Right atrium auricular region (tissue), 2 donors: ENCODE results near the gene MB. TPM values are rescaled to one million over a fixed set of nuclear protein-coding genes. Genes with fewer than 3 reads are reported as not detected.

Experiments
- DNase-seq: peaks from one replicate; pipeline ENCODE4 v3.0.0-alpha.2; 2019; ENCODE audit warnings: low spot score
- H3K27ac ChIP-seq, 2 donors: fragments of 200-600 bp; sonication (generic); 1 replicate in 1 of 2; 2 replicates in 1 of 2; pipeline ENCODE4 v1.5.1; 2016 to 2019
- H3K27me3 ChIP-seq, 2 donors: fragments of 200-600 bp; sonication (generic); one replicate each; pipeline versions ENCODE4 v1.5.1 to v1.6.0; 2017 to 2019
- H3K36me3 ChIP-seq: fragments of 200-600 bp; sonication (generic); one replicate; pipeline ENCODE4 v1.5.1; 2016
- H3K4me1 ChIP-seq, 2 donors: fragments of 200-600 bp; sonication (generic); one replicate each; pipeline versions ENCODE4 v1.5.1 to v1.6.0; 2017 to 2019
- H3K4me3 ChIP-seq, 2 donors: fragments of 200-600 bp; sonication (generic); 1 replicate in 1 of 2; 2 replicates in 1 of 2; pipeline ENCODE4 v1.5.1; 2017 to 2019; ENCODE audit warnings: mild to moderate bottlenecking in 1 of 2, moderate library complexity in 1 of 2
- H3K9me3 ChIP-seq, 2 donors: fragments of 200-600 bp; sonication (generic); one replicate each; pipeline ENCODE4 v1.5.1; 2019
- total RNA-seq, 2 donors: library from RNA; depleted of rRNA; stranded (reverse); fragments of >200 nt; gene quantifications; one replicate each; pipeline ENCODE4 v1.1.0, GENCODE V29; 2016
- TF ChIP-seq, protein P1 (sequence below), 2 donors: fragments of 200-600 bp; sonication (generic); IDR thresholded peaks; one replicate each; pipeline ENCODE4 v1.5.1; 2019; ENCODE audit warnings: antibody characterized with exemption in 2 of 2

MB gene
- total RNA-seq, 2 donors from 2014 or later, result 6,650 to 9,762 TPM

- no peak overlapping the region for H3K4me3 ChIP-seq
- H3K4me1 ChIP-seq, result peaks cover 0 to 42% of the 10 kb centered on the region in 2 donors
- H3K27ac ChIP-seq, result peak overlapping the region; percentile 89 to 92
- no peaks in the 10 kb centered on the region for H3K27me3 ChIP-seq
- H3K36me3 ChIP-seq, result peaks cover 21% of the 10 kb centered on the region
- TF ChIP-seq, protein P1, sequence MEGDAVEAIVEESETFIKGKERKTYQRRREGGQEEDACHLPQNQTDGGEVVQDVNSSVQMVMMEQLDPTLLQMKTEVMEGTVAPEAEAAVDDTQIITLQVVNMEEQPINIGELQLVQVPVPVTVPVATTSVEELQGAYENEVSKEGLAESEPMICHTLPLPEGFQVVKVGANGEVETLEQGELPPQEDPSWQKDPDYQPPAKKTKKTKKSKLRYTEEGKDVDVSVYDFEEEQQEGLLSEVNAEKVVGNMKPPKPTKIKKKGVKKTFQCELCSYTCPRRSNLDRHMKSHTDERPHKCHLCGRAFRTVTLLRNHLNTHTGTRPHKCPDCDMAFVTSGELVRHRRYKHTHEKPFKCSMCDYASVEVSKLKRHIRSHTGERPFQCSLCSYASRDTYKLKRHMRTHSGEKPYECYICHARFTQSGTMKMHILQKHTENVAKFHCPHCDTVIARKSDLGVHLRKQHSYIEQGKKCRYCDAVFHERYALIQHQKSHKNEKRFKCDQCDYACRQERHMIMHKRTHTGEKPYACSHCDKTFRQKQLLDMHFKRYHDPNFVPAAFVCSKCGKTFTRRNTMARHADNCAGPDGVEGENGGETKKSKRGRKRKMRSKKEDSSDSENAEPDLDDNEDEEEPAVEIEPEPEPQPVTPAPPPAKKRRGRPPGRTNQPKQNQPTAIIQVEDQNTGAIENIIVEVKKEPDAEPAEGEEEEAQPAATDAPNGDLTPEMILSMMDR (IDR thresholded peaks at IDR 0.05), result no peak
- H3K9me3 ChIP-seq, result no peaks in the 10 kb centered on the region
- DNase-seq, result no peak
Measured at GRCh38 chr22:35618427-35619223, 1.5 kb upstream of the MB start.

DNA sequence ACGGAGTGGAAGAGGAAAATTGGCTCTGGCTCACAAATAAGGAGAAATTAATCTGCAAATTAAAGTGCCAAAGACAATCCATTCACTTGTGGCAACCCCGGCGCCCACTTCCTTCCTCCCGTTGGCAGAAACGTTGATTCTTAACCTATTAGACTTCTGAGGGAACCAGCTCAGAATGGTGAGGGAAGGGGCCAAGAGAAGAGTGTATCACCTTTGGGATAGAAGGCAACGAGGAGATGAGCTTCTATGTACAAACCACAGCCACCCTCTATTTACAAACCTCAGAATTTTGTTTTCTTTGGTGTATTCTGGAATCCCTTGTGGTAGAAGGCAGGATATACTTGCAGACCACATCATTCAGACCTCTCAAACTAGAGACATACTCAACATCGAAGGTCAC, 1.1 kb downstream of the MB start:
- no peak for DNase-seq
- Histone ChIP-seq H3K27ac (peak overlapping the region; percentile 89 to 92), H3K4me3 (peak overlapping the region; percentile 50 to 55), H3K36me3 (peaks cover 37% of the 10 kb centered on the region), H3K9me3 (no peaks in the 10 kb centered on the region), H3K4me1 (peaks cover 0 to 24% of the 10 kb centered on the region in 2 donors), H3K27me3 (no peaks in the 10 kb centered on the region)
- TF ChIP-seq, protein P1 (IDR thresholded peaks at IDR 0.05), result no peak

DNA sequence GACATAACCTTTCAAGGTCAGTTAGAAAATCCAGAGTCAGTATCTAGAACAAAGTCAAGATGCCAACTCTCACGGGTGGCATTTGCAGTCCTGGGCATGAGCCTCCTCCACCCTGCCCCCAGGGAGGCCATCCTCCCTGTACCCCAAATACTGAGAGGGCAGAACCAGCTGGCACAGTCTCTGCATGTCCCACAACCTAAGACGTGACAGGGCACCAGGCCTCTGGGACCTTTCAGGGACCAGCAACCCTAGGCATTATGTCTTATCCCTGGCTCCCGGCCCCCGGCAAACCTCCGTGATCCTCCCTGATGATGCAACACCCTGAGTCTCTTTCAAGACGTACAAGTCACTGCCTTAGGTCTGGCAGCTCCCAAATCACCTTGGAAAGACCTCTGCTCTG, 2.0 kb downstream of the MB start:
- DNase-seq, result no peak
- Histone ChIP-seq H3K27ac (peak overlapping the region; percentile 89 to 92), H3K4me3 (peak overlapping the region; percentile 50 to 55), H3K9me3 (no peaks in the 10 kb centered on the region), H3K4me1 (peaks cover 0 to 24% of the 10 kb centered on the region in 2 donors), H3K27me3 (no peaks in the 10 kb centered on the region), H3K36me3 (peaks cover 46% of the 10 kb centered on the region)
- TF ChIP-seq, protein P1 (IDR thresholded peaks at IDR 0.05), result no peak

- H3K9me3 ChIP-seq, result no peaks in the 10 kb centered on the region
- H3K27me3 ChIP-seq, result no peaks in the 10 kb centered on the region
- peak overlapping the region; percentile 89 to 92 for H3K27ac ChIP-seq
- peaks cover 0 to 23% of the 10 kb centered on the region in 2 donors for H3K4me1 ChIP-seq
- TF ChIP-seq, protein P1 (IDR thresholded peaks at IDR 0.05), result no peak
- H3K36me3 ChIP-seq, result peaks cover 53% of the 10 kb centered on the region
- H3K4me3 ChIP-seq, result peak overlapping the region; percentile 50 to 55
- DNase-seq, result no peak
Measured at GRCh38 chr22:35614404-35614803, 2.7 kb downstream of the MB start.

DNA sequence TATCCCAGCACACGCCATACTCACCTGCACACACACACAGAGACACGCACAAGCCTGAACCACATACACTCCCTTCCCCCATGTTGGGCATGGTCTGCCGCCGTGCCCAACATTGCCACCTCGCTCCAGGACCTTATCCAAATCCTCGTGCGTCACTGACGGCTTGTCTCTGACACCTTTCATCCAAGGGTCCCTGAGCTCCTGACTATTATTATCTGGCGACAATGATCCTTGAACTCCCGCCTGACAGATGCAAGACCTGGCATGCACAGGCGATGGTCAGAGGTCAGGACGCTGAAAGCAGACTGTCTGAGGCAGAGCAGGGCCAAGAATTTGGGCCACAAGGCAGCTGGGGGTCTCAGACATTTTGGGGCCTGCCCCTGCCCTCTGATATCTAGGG, 4.2 kb downstream of the MB start:
- no peak for DNase-seq
- H3K27me3 ChIP-seq, result no peaks in the 10 kb centered on the region
- TF ChIP-seq, protein P1 (IDR thresholded peaks at IDR 0.05), result no peak
- peaks cover 0 to 33% of the 10 kb centered on the region in 2 donors for H3K4me1 ChIP-seq
- peaks cover 65% of the 10 kb centered on the region for H3K36me3 ChIP-seq
- H3K27ac ChIP-seq, result peak overlapping the region; percentile 89 to 92
- peak overlapping the region; percentile 50 to 55 for H3K4me3 ChIP-seq
- no peaks in the 10 kb centered on the region for H3K9me3 ChIP-seq
